Neutrophil (primary cell): Measurements from ENCODE around the gene PREX1.

ENCODE experiments used
- H3K27ac ChIP-seq: fragments of 200-600 bp; sonication (generic); 2 replicates; pipeline ENCODE4 v1.5.1; 2016; ENCODE audit warnings: mild to moderate bottlenecking, moderate library complexity
- H3K27me3 ChIP-seq: fragments of 200-600 bp; sonication (generic); 2 replicates; pipeline ENCODE4 v1.6.0; 2016; ENCODE audit warnings: mild to moderate bottlenecking
- H3K36me3 ChIP-seq: fragments of 200-600 bp; sonication (generic); 2 replicates; pipeline ENCODE4 v1.5.1; 2017
- H3K4me1 ChIP-seq, 2 experiments: fragments of 200-600 bp in 1 of 2; sonication (generic) in 1 of 2; 1 replicate in 1 of 2; 2 replicates in 1 of 2; pipeline versions ENCODE4 v1.5.1 to v1.6.1; 2013 to 2016; ENCODE audit warnings: low read depth in 1 of 2, low read length in 1 of 2, mild to moderate bottlenecking in 1 of 2, moderate library complexity in 1 of 2; ENCODE audit not compliant: control insufficient read depth in 1 of 2, insufficient read depth in 1 of 2
- H3K4me3 ChIP-seq, 2 experiments: fragments of 200-600 bp in 1 of 2; sonication (generic) in 1 of 2; 1 replicate in 1 of 2; 2 replicates in 1 of 2; pipeline ENCODE4 v1.5.1; 2013 to 2016; ENCODE audit warnings: low read depth in 1 of 2, low read length in 1 of 2, mild to moderate bottlenecking in 1 of 2, moderate library complexity in 1 of 2
- H3K9me3 ChIP-seq: fragments of 200-600 bp; sonication (generic); 2 replicates; pipeline ENCODE4 v1.5.1; 2016
- TF ChIP-seq, protein P1 (sequence below): fragments of 200-600 bp; sonication (generic); IDR thresholded peaks from 2 replicates; pipeline ENCODE4 v1.5.1; 2016; ENCODE audit warnings: antibody characterized with exemption

The PREX1 gene

GRCh38 chr20:48864738-48865318, 37.0 kb upstream of the PREX1 start:
- Histone ChIP-seq H3K9me3 (no peaks in the 10 kb centered on the region), H3K27me3 (no peaks in the 10 kb centered on the region), H3K4me1 (peaks cover 17 to 21% of the 10 kb centered on the region in 2 experiments), H3K36me3 (no peaks in the 10 kb centered on the region), H3K4me3 (no peak overlapping the region), H3K27ac (no peak overlapping the region)
- TF ChIP-seq, protein P1, sequence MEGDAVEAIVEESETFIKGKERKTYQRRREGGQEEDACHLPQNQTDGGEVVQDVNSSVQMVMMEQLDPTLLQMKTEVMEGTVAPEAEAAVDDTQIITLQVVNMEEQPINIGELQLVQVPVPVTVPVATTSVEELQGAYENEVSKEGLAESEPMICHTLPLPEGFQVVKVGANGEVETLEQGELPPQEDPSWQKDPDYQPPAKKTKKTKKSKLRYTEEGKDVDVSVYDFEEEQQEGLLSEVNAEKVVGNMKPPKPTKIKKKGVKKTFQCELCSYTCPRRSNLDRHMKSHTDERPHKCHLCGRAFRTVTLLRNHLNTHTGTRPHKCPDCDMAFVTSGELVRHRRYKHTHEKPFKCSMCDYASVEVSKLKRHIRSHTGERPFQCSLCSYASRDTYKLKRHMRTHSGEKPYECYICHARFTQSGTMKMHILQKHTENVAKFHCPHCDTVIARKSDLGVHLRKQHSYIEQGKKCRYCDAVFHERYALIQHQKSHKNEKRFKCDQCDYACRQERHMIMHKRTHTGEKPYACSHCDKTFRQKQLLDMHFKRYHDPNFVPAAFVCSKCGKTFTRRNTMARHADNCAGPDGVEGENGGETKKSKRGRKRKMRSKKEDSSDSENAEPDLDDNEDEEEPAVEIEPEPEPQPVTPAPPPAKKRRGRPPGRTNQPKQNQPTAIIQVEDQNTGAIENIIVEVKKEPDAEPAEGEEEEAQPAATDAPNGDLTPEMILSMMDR: no peak

GRCh38 chr20:48864254-48864653, 36.5 kb upstream of the PREX1 start:
- Histone ChIP-seq H3K27ac (no peak overlapping the region), H3K4me1 (peaks cover 17 to 19% of the 10 kb centered on the region in 2 experiments), H3K36me3 (no peaks in the 10 kb centered on the region), H3K9me3 (no peaks in the 10 kb centered on the region), H3K27me3 (no peaks in the 10 kb centered on the region), H3K4me3 (no peak overlapping the region)
- TF ChIP-seq, protein P1: no peak

- H3K4me1 ChIP-seq: peaks cover 17 to 19% of the 10 kb centered on the region in 2 experiments
- H3K9me3 ChIP-seq: no peaks in the 10 kb centered on the region
- no peaks in the 10 kb centered on the region for H3K27me3 ChIP-seq
- H3K36me3 ChIP-seq: no peaks in the 10 kb centered on the region
- H3K4me3 ChIP-seq: no peak overlapping the region
- H3K27ac ChIP-seq: no peak overlapping the region
- TF ChIP-seq, protein P1: no peak
These were observed 34.5 kb upstream of the PREX1 start for GRCh38 chr20:48862279-48862678.

DNA sequence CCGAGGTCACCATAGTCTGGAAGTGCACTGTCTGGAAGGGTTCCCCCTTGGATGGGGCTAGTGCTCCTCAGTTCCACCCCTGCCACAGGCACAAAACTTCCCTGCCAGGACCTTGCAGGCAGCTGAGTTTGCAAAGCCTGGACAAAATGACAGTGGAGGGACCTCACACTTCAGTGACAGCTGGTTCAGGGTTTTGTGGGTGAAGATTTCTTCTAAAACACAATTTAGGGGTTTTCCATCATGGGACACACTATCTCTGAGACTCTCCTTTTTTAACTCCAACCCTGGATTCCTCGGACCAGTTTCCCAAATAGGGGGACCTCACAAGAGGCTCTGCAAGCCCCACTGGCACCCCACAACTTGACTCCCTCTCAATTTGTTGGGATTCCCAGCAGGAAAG, 33.6 kb upstream of the PREX1 start:
- H3K4me1 ChIP-seq: peaks cover 14 to 16% of the 10 kb centered on the region in 2 experiments
- no peak overlapping the region for H3K4me3 ChIP-seq
- TF ChIP-seq, protein P1: no peak
- H3K27ac ChIP-seq: no peak overlapping the region
- H3K36me3 ChIP-seq: no peaks in the 10 kb centered on the region
- H3K9me3 ChIP-seq: no peaks in the 10 kb centered on the region
- no peaks in the 10 kb centered on the region for H3K27me3 ChIP-seq

GRCh38 chr20:48858075-48858790, 30.4 kb upstream of the PREX1 start:
- peaks cover 17 to 18% of the 10 kb centered on the region in 2 experiments for H3K4me1 ChIP-seq
- no peaks in the 10 kb centered on the region for H3K27me3 ChIP-seq
- H3K27ac ChIP-seq: no peak overlapping the region
- no peak overlapping the region for H3K4me3 ChIP-seq
- TF ChIP-seq, protein P1: no peak
- H3K36me3 ChIP-seq: no peaks in the 10 kb centered on the region
- H3K9me3 ChIP-seq: no peaks in the 10 kb centered on the region
